DOHH2 (cell line): ENCODE results near the gene ZNF223.

Experiments
- EZH2phosphoT487 ChIP-seq: fragments of 200-600 bp; sonication (generic); IDR thresholded peaks from 2 replicates; pipeline ENCODE4 v1.6.1; 2017; ENCODE audit warnings: borderline replicate concordance, mild to moderate bottlenecking, antibody characterized with exemption, low read length, moderate library complexity, mixed read lengths
- TF ChIP-seq, protein P1 (sequence below): fragments of 200-600 bp; sonication (generic); IDR thresholded peaks from one replicate; pipeline ENCODE4 v1.5.1; 2014; ENCODE audit warnings: antibody characterized with exemption, mild to moderate bottlenecking, low read depth, low read length; ENCODE audit not compliant: poor library complexity, severe bottlenecking

DNA sequence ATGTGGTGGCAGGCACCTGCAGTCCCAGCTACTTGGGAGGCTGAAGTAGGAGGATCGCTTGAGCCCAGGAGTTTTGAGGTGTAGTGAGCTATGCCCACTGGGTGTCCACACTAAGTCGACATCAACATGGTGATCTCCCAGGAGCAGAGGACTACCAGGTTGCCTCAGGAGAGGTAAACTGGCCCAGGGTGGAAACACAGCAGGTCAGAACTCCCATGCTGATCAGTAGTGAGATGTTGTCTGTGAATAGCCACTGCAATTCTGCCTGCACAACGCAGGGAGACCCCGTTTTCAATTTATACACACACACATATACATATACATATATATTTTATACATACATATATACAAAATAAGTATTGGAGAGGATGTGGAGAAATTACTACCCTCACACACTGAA lies 40.3 kb downstream of the ZNF223 start:
- TF ChIP-seq EZH2phosphoT487: no peak
- TF ChIP-seq, protein P1, sequence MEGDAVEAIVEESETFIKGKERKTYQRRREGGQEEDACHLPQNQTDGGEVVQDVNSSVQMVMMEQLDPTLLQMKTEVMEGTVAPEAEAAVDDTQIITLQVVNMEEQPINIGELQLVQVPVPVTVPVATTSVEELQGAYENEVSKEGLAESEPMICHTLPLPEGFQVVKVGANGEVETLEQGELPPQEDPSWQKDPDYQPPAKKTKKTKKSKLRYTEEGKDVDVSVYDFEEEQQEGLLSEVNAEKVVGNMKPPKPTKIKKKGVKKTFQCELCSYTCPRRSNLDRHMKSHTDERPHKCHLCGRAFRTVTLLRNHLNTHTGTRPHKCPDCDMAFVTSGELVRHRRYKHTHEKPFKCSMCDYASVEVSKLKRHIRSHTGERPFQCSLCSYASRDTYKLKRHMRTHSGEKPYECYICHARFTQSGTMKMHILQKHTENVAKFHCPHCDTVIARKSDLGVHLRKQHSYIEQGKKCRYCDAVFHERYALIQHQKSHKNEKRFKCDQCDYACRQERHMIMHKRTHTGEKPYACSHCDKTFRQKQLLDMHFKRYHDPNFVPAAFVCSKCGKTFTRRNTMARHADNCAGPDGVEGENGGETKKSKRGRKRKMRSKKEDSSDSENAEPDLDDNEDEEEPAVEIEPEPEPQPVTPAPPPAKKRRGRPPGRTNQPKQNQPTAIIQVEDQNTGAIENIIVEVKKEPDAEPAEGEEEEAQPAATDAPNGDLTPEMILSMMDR: no peak
